HepG2 (cell line): ENCODE data around the gene PDXDC1. TPM values are rescaled to one million over a fixed set of nuclear protein-coding genes. Genes with fewer than 3 reads are reported as not detected.

Source experiments
- AFF4 ChIP-seq: sonication (generic); formaldehyde crosslinking; IDR thresholded peaks from 2 replicates; pipeline ENCODE4 v1.4.0; 2020; ENCODE audit warnings: missing genetic modification reagents
- CC2D1A ChIP-seq: sonication (generic); formaldehyde crosslinking; IDR thresholded peaks from 2 replicates; pipeline ENCODE4 v1.8.1; 2023; ENCODE audit warnings: mild to moderate bottlenecking, missing genetic modification reagents
- CREBL2 ChIP-seq: sonication (generic); formaldehyde crosslinking; IDR thresholded peaks from 2 replicates; pipeline ENCODE4 v1.8.1; 2023; ENCODE audit warnings: missing genetic modification reagents, mild to moderate bottlenecking, borderline replicate concordance
- GATAD1 ChIP-seq: IDR thresholded peaks from 2 replicates; pipeline ENCODE4 v1.6.1; 2016; ENCODE audit warnings: missing genetic modification reagents, missing compliant biosample characterization
- LRRFIP1 ChIP-seq: sonication (generic); formaldehyde crosslinking; conservative IDR thresholded peaks from 2 replicates; pipeline ENCODE4 v1.4.0; 2020; ENCODE audit warnings: missing genetic modification reagents
- NFATC3 ChIP-seq: sonication (generic); formaldehyde crosslinking; IDR thresholded peaks from 2 replicates; pipeline ENCODE4 v1.5.1; 2020; ENCODE audit warnings: mild to moderate bottlenecking, missing genetic modification reagents
- NFE2L1 ChIP-seq: sonication (generic); formaldehyde crosslinking; IDR thresholded peaks from 2 replicates; pipeline ENCODE4 v1.4.0; 2020; ENCODE audit warnings: missing genetic modification reagents, mild to moderate bottlenecking, borderline replicate concordance
- RAD51 ChIP-seq: fragments of 450-650 bp; IDR thresholded peaks from 2 replicates; pipeline ENCODE4 v1.6.1; 2016; ENCODE audit warnings: borderline replicate concordance
- RFXANK ChIP-seq: IDR thresholded peaks from 2 replicates; pipeline ENCODE4 v1.6.1; 2016
- SMAD9 ChIP-seq: sonication (generic); formaldehyde crosslinking; IDR thresholded peaks from 2 replicates; pipeline ENCODE4 v1.5.1; 2020; ENCODE audit warnings: mild to moderate bottlenecking, missing genetic modification reagents
- SOX5 ChIP-seq: IDR thresholded peaks from 2 replicates; pipeline ENCODE4 v1.6.1; 2016; ENCODE audit warnings: borderline replicate concordance
- SRSF4 ChIP-seq: fragments of 200-400 bp; formaldehyde crosslinking; IDR thresholded peaks from one replicate; pipeline ENCODE4 v1.6.1; 2018; ENCODE audit warnings: mild to moderate bottlenecking, low read depth, low read length, moderate library complexity; ENCODE audit not compliant: poor library complexity, severe bottlenecking
- ZFP1 ChIP-seq: IDR thresholded peaks from 2 replicates; pipeline ENCODE4 v1.6.1; 2016
- ZFP82 ChIP-seq: sonication (generic); formaldehyde crosslinking; IDR thresholded peaks from 2 replicates; pipeline ENCODE4 v1.5.1; 2020; ENCODE audit warnings: mild to moderate bottlenecking, missing genetic modification reagents, borderline replicate concordance
- ZNF281 ChIP-seq: sonication (generic); formaldehyde crosslinking; IDR thresholded peaks from 2 replicates; pipeline ENCODE4 v1.4.0; 2020; ENCODE audit warnings: missing genetic modification reagents, borderline replicate concordance
- ZNF501 ChIP-seq: sonication (generic); formaldehyde crosslinking; IDR thresholded peaks from 2 replicates; pipeline ENCODE4 v1.5.1; 2020; ENCODE audit warnings: mild to moderate bottlenecking, moderate library complexity, missing genetic modification reagents
- polyA plus RNA-seq, 8 experiments: library from polyadenylated mRNA; depleted of rRNA in 3 of 8; stranded (reverse) in 7 of 8; unstranded in 1 of 8; fragments of >200 nt; fragmentation: Illumina TruSeq in 4 of 8; extraction: Trizol in 4 of 8; gene quantifications; 2 replicates each; pipeline versions ENCODE4 v1.2.1 to v1.2.3, GENCODE V29; 2011 to 2016; ENCODE audit warnings: low read depth in 4 of 8, missing spikeins in 1 of 8, mixed read lengths in 1 of 8; ENCODE audit not compliant: insufficient read depth in 1 of 8
- total RNA-seq, 5 experiments: library from RNA; depleted of rRNA; stranded (reverse); fragments of >200 nt; fragmentation: Illumina TruSeq; extraction: Trizol; gene quantifications; 2 replicates each; pipeline ENCODE4 v1.2.3, GENCODE V29; 2016; ENCODE audit warnings: low read depth in 1 of 5

Gene PDXDC1
- total and polyA plus RNA-seq, 2 of the 13 experiments (the other 11 are each of a cell fraction or from before 2014, with no cell fraction given): 133 to 169 TPM

GRCh38 chr16:15055141-15056053 lies 80.6 kb downstream of the PDXDC1 start (continued):
- TF ChIP-seq ZNF281 (no peak), LRRFIP1 (no peak), RAD51 (no peak), ZFP1 (CRISPR knock-in tag) (no peak; the same call in 1 of the 2 replicates), SOX5 (CRISPR knock-in tag) (peak; percentile 27; the same call in 1 of the 2 replicates), NFATC3 (CRISPR knock-in tag) (no peak), GATAD1 (no peak), CC2D1A (CRISPR knock-in tag) (no peak), SMAD9 (CRISPR knock-in tag) (peak; percentile 74; the same call in 1 of the 2 replicates), NFE2L1 (CRISPR knock-in tag) (peak; percentile 84; the same call in 1 of the 2 replicates), CREBL2 (CRISPR knock-in tag) (no peak), SRSF4 (no peak), ZFP82 (0 out of 2 replicates have a peak, but pooled peaks have one; percentile 27), ZNF501 (CRISPR knock-in tag) (peak; percentile 64; the same call in 1 of the 2 replicates), AFF4 (CRISPR knock-in tag) (no peak), RFXANK (CRISPR knock-in tag) (no peak)
